HG03558 (cell line): ENCODE results near the gene SPEF2.

Experiments used
- ATAC-seq: cut with Tn5 transposase; IDR thresholded peaks from one replicate; pipeline ENCODE4 v1.9.1; 2021; ENCODE audit warnings: moderate number of reproducible peaks; ENCODE audit not compliant: unreplicated experiment; ENCODE audit errors: extremely low read depth

SPEF2 gene

DNA sequence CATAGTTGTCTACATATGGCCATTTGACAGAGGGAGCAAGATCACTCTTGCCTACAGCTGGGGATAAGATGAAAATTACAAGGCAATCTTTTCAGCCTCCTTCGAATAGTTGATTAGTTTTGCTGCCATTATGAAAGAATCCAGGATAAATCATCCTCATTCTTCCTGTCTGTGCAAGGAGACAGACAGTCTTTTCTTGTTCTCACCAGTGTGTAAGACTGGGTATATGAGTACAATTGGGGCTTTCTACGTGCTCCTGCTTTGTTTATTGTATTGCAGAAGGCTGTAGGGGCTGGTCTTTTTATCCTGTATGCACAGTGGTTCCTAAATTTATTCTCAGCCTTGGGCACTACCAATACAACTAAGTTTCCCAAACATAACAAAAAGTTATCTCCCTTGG, 76.8 kb downstream of the SPEF2 start:
- no peak for ATAC-seq

DNA sequence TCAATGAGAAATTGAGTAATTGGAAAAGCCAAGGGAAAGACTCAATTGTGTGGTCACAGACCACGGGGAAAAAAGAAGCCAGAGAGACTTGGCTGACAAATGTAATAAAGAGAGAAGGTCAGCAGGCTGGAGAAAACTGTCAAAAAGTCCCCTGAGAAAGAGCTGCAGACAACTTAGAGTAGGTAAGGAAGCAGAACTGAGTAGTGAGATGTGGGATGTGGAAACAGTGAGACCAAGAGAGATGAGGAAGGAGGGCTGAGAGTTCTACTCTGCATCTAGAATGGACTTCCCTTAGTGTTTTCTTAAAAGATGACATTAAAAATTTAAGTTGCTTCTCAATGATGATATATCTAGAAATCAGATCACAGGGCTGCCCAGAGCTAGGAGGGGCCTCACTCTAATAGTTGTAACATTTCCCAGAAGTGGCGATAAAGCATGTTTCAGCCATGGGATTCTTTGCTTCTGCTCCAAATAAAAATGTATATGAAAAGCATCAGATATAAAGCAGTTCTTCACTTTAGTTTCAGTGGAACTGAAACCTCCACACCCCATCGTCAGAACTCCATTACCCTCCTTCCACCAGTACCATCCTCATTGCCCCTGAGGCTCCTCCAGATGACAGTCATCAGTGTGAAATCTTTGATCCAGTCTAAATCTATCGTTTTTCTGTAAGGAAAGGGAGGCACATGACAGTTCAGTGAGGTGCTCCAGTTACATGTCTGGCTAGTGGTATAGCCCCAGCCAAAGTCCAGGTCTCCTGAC, 80.6 kb downstream of the SPEF2 start:
- no peak for ATAC-seq

- no peak for ATAC-seq
Observed at GRCh38 chr5:35707659-35708058, 90.0 kb downstream of the SPEF2 start.

- ATAC-seq: no peak
Observed at GRCh38 chr5:35709688-35710087, 92.0 kb downstream of the SPEF2 start.

GRCh38 chr5:35717718-35718117, 100.1 kb downstream of the SPEF2 start:
- no peak for ATAC-seq

GRCh38 chr5:35735718-35736117, 118.1 kb downstream of the SPEF2 start:
- no peak for ATAC-seq

DNA sequence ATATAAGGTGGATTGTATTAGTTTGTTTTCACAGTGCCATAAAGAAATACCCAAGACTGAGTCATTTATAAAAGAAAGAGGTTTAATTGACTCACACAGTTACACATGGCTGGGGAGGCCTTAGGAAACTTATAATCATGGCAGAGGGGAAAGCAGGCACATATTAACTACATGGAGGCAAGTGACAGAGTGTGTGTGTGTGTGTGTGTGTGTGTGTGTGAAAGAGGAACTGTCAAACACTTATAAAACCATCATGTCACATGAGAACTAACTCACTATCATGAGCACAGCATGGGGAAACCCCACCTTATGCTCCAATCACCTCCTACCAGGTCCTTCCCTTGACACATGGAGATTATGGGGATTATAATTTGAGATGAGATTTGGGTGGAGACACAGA, 118.6 kb downstream of the SPEF2 start:
- no peak for ATAC-seq

GRCh38 chr5:35741126-35741716, 123.6 kb downstream of the SPEF2 start:
- ATAC-seq: no peak

- ATAC-seq: no peak
Observed at GRCh38 chr5:35741971-35742370, 124.3 kb downstream of the SPEF2 start.

DNA sequence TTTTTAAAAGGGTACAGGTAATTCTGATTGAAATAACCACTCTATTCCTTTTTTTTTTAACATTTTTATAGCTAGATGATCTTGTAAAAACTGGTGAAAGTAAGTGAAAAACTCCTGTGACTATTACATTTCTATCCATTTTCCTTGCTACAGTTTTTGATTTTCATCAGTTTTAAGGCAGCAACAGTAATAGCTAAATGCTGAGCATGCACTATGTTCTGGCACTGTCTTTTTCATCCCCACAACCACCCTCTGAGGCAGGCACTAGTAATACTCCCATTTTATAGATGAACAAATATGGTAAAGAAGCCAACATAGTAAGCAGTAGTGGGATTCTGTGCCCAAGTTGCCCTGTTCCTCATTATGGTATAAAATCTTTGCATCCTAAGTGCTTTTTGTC, 126.0 kb downstream of the SPEF2 start:
- no peak for ATAC-seq

- ATAC-seq: no peak
Observed at GRCh38 chr5:35745193-35745592, 127.5 kb downstream of the SPEF2 start.

DNA sequence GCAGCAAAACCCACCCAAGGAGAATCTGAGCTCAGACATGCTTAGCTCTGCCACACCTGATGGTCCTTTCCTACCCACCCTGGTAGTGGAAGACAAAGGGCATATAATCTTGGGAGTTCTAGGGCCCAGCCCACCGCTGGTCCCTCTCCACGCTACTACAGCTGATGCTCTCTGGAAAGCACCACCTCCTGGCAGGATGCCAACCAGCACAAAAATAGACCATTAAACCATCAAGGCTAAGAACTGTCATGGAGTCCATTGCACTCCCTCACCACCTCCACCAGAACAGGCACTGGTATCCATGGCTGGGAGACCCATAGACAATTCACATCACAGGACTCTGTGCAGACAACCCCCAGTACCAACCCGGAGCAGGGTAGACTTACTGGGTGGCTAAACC, 128.0 kb downstream of the SPEF2 start:
- ATAC-seq: no peak

- ATAC-seq: no peak
Observed at GRCh38 chr5:35752012-35752411, 134.3 kb downstream of the SPEF2 start.

DNA sequence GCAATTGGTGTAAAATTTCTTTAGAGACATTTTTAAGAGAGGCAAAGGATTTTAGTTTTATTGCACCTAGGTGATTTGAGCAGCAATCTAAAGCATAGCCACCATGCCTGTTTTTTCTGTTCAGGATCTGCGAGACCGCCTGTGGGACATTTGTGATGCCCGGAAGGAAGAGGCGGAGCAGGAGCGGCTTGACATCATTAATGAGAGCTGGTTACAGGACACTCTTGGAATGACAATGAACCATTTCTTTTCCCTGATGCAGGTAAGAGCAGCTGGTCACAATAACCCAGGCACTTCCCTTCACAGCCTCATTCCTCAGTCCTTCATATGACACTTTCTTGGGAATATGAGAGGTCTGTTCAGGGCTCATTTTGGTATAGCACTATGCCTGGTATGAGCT, 135.8 kb downstream of the SPEF2 start:
- no peak for ATAC-seq

DNA sequence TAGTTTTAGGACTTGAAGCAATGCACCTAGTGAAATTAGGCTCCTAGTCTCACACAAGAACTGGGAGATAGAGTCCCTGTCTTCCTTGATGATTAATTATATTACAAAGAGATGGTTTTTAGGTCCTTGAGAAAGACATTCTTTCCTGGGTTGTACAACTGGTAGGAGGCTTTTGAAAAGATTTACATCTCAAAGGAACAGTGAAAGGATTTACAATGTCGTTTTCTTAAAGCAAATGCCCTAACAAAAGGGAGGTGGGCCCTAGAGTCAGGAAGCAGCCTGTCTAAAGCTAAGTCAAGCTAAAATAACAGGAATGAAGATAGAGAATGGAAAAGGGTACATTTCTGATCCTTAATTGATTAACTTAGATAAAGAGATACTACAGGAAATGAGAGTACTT, 136.8 kb downstream of the SPEF2 start:
- ATAC-seq: no peak

GRCh38 chr5:35755966-35756365, 138.3 kb downstream of the SPEF2 start:
- no peak for ATAC-seq

DNA sequence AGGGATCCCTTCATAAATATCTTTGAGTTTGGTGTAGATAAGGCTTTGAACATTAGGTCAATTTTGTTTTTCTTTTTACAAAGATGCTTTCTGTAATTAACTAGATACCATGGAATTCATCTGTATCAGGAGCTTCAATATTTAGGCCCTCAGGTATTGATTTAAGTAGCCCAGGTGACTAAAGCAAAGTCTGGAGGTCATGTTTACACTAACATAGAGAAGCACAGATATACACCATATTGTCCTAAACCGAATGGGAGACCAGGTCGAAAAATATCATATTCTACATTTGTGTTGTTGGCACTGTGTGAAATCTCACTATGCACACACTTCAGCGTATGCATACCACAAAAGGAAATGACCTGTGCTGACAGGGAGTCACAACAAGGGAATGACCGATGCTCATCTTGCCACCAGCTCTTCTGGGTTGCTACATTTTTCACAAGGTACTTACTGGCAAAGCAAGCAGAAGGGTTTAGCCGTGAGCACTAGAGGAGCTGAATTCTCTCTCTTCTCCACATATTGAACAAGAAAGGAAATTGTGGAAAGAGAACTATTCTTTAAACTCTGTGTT, 140.6 kb downstream of the SPEF2 start:
- no peak for ATAC-seq

DNA sequence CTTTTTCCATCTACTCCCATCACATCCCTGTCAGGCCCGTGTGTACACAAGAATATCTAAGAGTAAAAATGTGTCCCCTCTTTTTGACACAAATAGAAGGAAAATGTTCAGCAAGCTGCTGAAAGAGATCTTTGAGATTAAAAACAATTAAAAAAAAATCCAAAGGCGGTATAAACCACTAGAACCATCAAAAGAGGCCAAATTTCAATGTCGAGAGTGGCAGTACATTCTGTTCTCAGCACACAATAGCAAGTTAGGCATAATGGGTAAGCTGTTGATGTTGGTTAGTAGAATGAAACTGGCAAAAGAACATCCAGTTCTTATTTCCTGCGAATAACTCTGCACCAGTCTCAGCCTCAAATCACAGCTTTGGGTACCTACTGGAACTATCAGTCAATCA, 143.9 kb downstream of the SPEF2 start:
- ATAC-seq: no peak

- ATAC-seq: no peak
Observed at GRCh38 chr5:35762368-35762767, 144.7 kb downstream of the SPEF2 start.

DNA sequence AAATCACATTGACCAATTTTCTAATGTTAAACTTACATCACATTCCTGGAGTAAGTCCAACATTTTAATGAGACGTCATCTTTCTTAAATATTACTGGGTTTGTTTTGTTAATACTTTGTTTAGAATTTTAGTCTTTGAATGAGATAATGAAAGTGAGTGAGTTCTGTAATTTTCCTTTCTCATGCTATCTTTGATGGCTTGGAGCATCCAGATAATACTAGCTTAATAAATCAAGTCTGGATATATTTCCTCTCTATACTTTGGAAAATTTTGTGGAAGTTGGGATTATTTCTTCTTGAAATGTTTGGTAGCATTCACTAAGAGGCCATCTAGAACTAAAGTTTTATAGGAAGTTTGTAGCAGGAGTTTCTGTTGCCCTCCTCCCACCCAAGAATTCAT, 148.3 kb downstream of the SPEF2 start:
- ATAC-seq: no peak

GRCh38 chr5:35771300-35771699, 153.6 kb downstream of the SPEF2 start:
- no peak for ATAC-seq

- ATAC-seq: no peak
Observed at GRCh38 chr5:35771839-35772238, 154.2 kb downstream of the SPEF2 start.
